ENCODE data around the gene SIGLEC11.
"Not testable (repeated sequence)": the region's sequence is repeated elsewhere in the genome, so short reads cannot be mapped to it uniquely, and the experiment has no call there.

DNA sequence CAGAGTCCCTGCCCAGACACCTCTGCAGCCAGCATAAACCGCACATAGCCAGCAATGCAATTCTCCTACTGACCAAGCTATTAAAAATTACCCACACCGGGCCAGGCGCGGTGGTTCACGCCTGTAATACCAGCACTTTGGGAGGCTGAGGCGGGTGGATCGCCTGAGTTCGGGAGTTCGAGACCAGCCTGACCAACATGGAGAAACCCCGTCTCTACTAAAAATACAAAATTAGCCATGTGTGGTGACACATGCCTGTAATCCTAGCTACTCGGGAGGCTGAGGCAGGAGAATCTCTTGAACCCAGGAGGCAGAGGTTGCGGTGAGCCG is 36.1 kb downstream of the SIGLEC11 start:
- TF ChIP-seq, protein P1, sequence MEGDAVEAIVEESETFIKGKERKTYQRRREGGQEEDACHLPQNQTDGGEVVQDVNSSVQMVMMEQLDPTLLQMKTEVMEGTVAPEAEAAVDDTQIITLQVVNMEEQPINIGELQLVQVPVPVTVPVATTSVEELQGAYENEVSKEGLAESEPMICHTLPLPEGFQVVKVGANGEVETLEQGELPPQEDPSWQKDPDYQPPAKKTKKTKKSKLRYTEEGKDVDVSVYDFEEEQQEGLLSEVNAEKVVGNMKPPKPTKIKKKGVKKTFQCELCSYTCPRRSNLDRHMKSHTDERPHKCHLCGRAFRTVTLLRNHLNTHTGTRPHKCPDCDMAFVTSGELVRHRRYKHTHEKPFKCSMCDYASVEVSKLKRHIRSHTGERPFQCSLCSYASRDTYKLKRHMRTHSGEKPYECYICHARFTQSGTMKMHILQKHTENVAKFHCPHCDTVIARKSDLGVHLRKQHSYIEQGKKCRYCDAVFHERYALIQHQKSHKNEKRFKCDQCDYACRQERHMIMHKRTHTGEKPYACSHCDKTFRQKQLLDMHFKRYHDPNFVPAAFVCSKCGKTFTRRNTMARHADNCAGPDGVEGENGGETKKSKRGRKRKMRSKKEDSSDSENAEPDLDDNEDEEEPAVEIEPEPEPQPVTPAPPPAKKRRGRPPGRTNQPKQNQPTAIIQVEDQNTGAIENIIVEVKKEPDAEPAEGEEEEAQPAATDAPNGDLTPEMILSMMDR (IDR thresholded peaks at IDR 0.05): not testable (repeated sequence)
- TF ChIP-seq, protein P2, sequence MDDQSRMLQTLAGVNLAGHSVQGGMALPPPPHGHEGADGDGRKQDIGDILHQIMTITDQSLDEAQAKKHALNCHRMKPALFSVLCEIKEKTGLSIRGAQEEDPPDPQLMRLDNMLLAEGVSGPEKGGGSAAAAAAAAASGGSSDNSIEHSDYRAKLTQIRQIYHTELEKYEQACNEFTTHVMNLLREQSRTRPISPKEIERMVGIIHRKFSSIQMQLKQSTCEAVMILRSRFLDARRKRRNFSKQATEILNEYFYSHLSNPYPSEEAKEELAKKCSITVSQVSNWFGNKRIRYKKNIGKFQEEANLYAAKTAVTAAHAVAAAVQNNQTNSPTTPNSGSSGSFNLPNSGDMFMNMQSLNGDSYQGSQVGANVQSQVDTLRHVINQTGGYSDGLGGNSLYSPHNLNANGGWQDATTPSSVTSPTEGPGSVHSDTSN (IDR thresholded peaks at IDR 0.05): not testable (repeated sequence)
- TF ChIP-seq, protein P3, sequence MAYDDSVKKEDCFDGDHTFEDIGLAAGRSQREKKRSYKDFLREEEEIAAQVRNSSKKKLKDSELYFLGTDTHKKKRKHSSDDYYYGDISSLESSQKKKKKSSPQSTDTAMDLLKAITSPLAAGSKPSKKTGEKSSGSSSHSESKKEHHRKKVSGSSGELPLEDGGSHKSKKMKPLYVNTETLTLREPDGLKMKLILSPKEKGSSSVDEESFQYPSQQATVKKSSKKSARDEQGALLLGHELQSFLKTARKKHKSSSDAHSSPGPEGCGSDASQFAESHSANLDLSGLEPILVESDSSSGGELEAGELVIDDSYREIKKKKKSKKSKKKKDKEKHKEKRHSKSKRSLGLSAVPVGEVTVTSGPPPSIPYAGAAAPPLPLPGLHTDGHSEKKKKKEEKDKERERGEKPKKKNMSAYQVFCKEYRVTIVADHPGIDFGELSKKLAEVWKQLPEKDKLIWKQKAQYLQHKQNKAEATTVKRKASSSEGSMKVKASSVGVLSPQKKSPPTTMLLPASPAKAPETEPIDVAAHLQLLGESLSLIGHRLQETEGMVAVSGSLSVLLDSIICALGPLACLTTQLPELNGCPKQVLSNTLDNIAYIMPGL (CRISPR knock-in tag; IDR thresholded peaks at IDR 0.05; ENCODE audit: borderline replicate concordance): not testable (repeated sequence)
- TF ChIP-seq, protein P4, sequence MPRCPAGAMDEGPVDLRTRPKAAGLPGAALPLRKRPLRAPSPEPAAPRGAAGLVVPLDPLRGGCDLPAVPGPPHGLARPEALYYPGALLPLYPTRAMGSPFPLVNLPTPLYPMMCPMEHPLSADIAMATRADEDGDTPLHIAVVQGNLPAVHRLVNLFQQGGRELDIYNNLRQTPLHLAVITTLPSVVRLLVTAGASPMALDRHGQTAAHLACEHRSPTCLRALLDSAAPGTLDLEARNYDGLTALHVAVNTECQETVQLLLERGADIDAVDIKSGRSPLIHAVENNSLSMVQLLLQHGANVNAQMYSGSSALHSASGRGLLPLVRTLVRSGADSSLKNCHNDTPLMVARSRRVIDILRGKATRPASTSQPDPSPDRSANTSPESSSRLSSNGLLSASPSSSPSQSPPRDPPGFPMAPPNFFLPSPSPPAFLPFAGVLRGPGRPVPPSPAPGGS (IDR thresholded peaks at IDR 0.05): not testable (repeated sequence)
- TF ChIP-seq TP53 (CRISPR knock-in tag; IDR thresholded peaks at IDR 0.05): not testable (repeated sequence)

Data from A549 (cell line).